Suprapubic skin (tissue), 4 donors: Measurements from ENCODE around the gene ERLIN1. TPM values are rescaled to one million over a fixed set of nuclear protein-coding genes. Genes with fewer than 3 reads are reported as not detected.

Experiments used
- DNase-seq, 2 donors: peaks; one replicate each; pipeline ENCODE4 v3.0.0-alpha.2; 2019; ENCODE audit warnings: low spot score in 2 of 2
- H3K27ac ChIP-seq: fragments of 200-600 bp; sonication (generic); one replicate; pipeline ENCODE4 v1.5.1; 2019
- H3K27me3 ChIP-seq: fragments of 200-600 bp; sonication (generic); one replicate; pipeline ENCODE4 v1.5.1; 2019
- H3K36me3 ChIP-seq: fragments of 200-600 bp; sonication (generic); one replicate; pipeline ENCODE4 v1.5.1; 2019
- H3K4me1 ChIP-seq: fragments of 200-600 bp; sonication (generic); one replicate; pipeline ENCODE4 v1.5.1; 2019
- H3K4me3 ChIP-seq: fragments of 200-600 bp; sonication (generic); one replicate; pipeline ENCODE4 v1.5.1; 2019; ENCODE audit warnings: mild to moderate bottlenecking
- H3K9me3 ChIP-seq: fragments of 200-600 bp; sonication (generic); one replicate; pipeline ENCODE4 v1.5.1; 2019
- EP300 ChIP-seq: sonication (generic); formaldehyde crosslinking; IDR thresholded peaks from one replicate; pipeline ENCODE4 v1.6.1; 2017; ENCODE audit warnings: antibody characterized with exemption
- POLR2A ChIP-seq, 2 donors: fragments of 450-650 bp; IDR thresholded peaks; one replicate each; pipeline ENCODE4 v1.6.1; 2017; ENCODE audit warnings: antibody characterized with exemption in 2 of 2, mild to moderate bottlenecking in 2 of 2, moderate library complexity in 2 of 2
- POLR2AphosphoS5 ChIP-seq, 3 donors: sonication (generic); formaldehyde crosslinking; IDR thresholded peaks; one replicate each; pipeline ENCODE4 v1.6.1; 2017; ENCODE audit warnings: antibody characterized with exemption in 3 of 3
- WGBS: methylation state at CpG from one replicate; pipeline ENCODE4 v1.1.5; 2018; 5-methylcytosine and 5-hydroxymethylcytosine counted together
- total RNA-seq, 4 donors: library from RNA; depleted of rRNA; stranded (reverse); fragments of >200 nt; gene quantifications; one replicate each; pipeline ENCODE4 v1.1.0, GENCODE V29; 2016
- TF ChIP-seq, protein P1 (sequence below), 2 donors: fragments of 200-600 bp in 1 of 2; fragments of 450-650 bp in 1 of 2; sonication (generic) in 1 of 2; IDR thresholded peaks; one replicate each; pipeline ENCODE4 v1.5.1; 2016 to 2019; ENCODE audit warnings: antibody characterized with exemption in 2 of 2, mild to moderate bottlenecking in 1 of 2, moderate library complexity in 1 of 2

Gene ERLIN1
- total RNA-seq, 4 donors from 2014 or later: 23.3 to 38.2 (median 27.9) TPM

DNA sequence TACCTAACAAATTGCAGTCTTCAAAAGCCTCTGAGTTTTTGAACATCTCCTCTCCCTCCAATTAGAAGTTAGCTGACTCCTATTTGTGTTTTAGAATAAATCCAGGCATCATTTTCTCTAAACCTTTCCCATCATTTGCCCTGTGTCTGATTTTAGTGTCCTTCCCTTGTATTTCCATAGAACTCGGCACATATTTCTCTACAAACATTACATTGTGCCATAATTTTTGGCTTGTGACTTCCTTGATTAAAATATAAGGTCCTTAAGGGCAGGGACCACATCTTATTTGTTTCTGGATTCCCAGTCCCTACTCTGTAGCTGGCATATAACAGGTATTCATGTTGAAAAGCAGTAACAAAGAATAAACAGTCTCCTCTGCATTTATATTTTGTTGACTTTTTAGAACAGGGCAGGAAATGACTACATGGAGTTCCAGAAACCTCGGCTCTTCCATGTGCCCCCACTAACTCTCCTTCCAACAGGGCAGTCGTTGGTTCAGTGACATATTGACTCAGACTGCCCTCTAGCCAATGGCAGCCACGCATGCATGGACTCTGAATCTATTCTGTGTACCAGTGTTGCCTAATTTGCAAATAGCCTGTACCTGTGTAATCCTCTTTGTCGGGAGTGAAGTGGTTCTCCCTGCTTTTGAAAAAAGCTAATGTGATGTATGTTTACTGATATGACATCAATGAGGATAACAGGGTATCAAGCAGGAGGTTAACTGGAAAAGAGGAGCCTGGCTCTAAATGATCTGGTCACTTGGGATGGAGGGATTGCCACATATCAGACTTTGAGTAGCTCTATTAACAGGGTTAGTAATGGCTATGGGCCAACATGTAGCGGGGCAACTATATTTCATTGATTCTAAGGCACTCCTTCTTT is 84.4 kb downstream of the ERLIN1 start:
- TF ChIP-seq POLR2AphosphoS5 (IDR thresholded peaks at IDR 0.05) (no peak), POLR2A (IDR thresholded peaks at IDR 0.05) (no peak), EP300 (no peak)
- TF ChIP-seq, protein P1, sequence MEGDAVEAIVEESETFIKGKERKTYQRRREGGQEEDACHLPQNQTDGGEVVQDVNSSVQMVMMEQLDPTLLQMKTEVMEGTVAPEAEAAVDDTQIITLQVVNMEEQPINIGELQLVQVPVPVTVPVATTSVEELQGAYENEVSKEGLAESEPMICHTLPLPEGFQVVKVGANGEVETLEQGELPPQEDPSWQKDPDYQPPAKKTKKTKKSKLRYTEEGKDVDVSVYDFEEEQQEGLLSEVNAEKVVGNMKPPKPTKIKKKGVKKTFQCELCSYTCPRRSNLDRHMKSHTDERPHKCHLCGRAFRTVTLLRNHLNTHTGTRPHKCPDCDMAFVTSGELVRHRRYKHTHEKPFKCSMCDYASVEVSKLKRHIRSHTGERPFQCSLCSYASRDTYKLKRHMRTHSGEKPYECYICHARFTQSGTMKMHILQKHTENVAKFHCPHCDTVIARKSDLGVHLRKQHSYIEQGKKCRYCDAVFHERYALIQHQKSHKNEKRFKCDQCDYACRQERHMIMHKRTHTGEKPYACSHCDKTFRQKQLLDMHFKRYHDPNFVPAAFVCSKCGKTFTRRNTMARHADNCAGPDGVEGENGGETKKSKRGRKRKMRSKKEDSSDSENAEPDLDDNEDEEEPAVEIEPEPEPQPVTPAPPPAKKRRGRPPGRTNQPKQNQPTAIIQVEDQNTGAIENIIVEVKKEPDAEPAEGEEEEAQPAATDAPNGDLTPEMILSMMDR (IDR thresholded peaks at IDR 0.05): no peak
- Histone ChIP-seq H3K9me3 (no peaks in the 10 kb centered on the region), H3K4me3 (no peak overlapping the region), H3K27ac (no peak overlapping the region), H3K4me1 (no peaks in the 10 kb centered on the region), H3K27me3 (peaks cover 7% of the 10 kb centered on the region), H3K36me3 (no peaks in the 10 kb centered on the region)
- no peak for DNase-seq
- 54% methylated on average over 6 of the region's 6 CpGs for WGBS

DNA sequence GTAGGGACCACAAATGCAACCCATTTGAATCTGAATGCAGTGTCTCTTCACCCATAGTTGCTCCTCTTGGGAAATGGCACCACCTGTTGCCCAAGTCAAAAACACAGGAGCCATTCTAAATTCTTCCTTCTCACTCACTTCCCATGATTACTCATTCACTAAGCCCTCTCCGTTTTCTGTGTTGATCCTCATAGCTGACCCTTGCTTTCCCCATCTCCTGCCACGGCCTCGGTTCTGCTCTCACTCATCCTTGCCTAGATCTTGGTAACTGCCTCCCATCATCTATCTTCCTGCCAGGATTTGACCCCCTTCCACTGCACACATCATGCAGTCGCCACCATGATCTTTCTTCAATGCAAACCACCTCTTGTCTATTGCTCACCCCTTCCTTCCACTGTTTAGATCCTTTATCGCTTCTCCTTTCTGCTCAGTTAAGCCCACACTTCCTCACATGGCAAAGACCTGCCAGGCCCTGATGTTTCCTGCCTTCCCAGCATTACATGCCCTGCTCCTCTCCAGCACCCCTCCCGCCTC is 85.1 kb downstream of the ERLIN1 start:
- no peak for DNase-seq
- TF ChIP-seq, protein P1 (IDR thresholded peaks at IDR 0.05): no peak
- no peak for TF ChIP-seq POLR2A (IDR thresholded peaks at IDR 0.05)
- no peak for TF ChIP-seq EP300
- no peak for TF ChIP-seq POLR2AphosphoS5 (IDR thresholded peaks at IDR 0.05)
- H3K4me3 ChIP-seq: no peak overlapping the region
- H3K4me1 ChIP-seq: no peaks in the 10 kb centered on the region
- no peaks in the 10 kb centered on the region for H3K9me3 ChIP-seq
- no peaks in the 10 kb centered on the region for H3K36me3 ChIP-seq
- WGBS: 47% methylated on average over 6 of the region's 6 CpGs
- no peak overlapping the region for H3K27ac ChIP-seq
- peaks cover 7% of the 10 kb centered on the region for H3K27me3 ChIP-seq

Other genes starting within 250 kb of the ERLIN1 start
- gene DNMBP, start 176.1 kb downstream of the ERLIN1 start, total RNA-seq: 10 to 100 TPM; 43.4 to 89.6 (median 52.3) TPM
- not detected for gene CPN1, start 104.2 kb downstream of the ERLIN1 start, total RNA-seq
- 10 to 100 TPM; 11.3 to 15.4 (median 13.9) TPM for gene CHUK, start 43.6 kb upstream of the ERLIN1 start, total RNA-seq
- gene CWF19L1, start 81.6 kb upstream of the ERLIN1 start, total RNA-seq: 10 to 100 TPM; 14.3 to 27.9 (median 22.6) TPM
- gene BLOC1S2, start 100.7 kb upstream of the ERLIN1 start, total RNA-seq: 10 to 100 TPM; 11.7 to 49.6 (median 36.2) TPM
- gene PKD2L1, start 144.2 kb upstream of the ERLIN1 start, total RNA-seq: not detected
- 10 to 100 TPM; 24.3 to 53.9 (median 49.7) TPM for gene SCD, start 161.2 kb upstream of the ERLIN1 start, total RNA-seq